ENCODE data around the gene OTOA.
"Not testable (repeated sequence)": the region's sequence is repeated elsewhere in the genome, so short reads cannot be mapped to it uniquely, and the experiment has no call there.

The OTOA gene

DNA sequence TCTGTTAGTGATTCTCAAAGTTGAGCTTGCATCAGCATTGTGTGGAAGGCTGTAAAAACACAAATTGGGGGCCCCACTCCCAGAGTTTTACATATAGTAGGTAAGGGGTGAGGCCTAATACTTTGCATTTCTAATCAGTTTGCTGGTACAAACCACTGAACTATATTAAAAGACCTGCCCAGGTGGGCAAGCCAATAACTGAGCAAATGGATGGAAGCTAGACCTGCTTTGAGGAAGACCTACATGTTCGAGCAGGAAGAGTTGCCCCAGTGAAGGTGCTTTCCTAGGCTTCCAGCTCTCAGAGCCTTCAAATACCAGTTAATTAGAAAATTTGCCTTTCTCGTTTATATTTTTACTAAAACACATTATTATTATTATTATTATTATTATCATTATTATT lies 56.8 kb downstream of the OTOA start:
- DNase-seq (ENCODE audit: low read depth in 2 of 2), result no peak

DNA sequence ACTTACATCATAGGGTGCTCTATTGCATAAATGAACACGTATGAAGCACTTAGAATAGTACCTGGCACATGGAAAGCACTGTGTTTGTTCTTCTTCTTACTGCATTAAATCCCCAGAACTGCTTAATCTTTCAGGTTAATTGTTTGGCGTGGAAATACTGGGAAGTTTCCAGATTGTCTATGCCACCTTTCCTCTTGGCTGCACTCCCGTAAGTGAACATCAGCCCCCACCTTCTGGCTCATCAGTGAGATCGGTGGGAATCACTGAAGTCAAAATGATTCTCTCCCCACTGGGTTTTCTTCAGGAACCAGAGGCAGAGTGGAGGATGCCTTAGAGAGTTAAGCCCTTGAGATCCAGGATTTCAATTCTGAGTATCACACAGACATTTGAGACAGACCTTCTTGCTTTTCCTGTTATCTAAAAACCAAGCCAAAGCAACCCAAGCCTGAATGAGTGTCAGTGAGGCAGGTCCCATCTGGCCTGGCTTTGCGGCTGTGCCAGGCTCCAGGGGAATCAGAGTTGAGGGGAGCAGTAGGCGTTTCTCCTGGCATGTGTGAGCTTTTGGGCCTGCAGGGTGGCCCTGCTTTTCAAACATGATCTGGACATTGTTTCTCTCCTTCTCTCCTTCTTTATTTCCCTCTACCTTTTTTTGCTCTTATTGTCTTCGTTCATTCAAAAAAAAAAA lies 59.1 kb downstream of the OTOA start:
- no peak for DNase-seq (ENCODE audit: low read depth in 2 of 2)

DNA sequence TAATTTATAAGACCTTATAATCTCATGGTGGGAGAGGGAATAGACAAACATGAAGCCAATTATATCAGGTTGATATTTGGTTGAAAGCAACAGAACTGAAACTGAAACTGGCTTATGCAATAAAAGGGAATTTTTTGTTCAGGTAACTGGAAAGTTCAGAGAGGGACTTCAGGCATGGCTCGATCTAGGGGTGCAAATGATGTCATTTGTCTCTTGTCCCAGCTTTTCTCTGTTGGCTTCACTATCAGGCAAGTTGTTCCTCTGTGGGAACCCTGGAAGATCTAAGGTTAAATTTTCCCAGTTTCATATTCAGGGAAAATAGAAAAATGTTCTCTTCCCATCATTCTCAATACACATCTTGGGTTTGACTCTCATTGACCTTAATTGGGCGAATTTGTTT lies 59.8 kb downstream of the OTOA start:
- no peak for DNase-seq (ENCODE audit: low read depth in 2 of 2)

DNA sequence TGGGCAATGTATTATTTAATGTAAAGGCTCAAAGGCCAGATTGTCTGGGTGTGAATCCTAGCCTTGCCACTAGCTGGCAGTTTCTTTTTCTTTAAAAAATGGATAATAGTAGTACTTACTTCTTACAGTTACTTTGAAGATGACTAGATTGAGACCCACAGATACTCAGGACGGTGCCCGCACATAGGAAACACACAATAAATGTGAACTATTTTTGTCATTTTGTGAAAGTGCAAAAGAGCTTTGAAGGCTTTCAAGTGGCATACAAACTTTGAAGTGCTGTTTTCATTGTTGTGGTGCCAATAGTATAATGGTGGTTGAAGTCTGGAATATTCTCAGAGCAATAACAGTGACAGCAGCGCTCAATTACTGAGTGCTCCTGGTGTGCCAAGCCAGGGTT lies 63.6 kb downstream of the OTOA start:
- no peak for DNase-seq (ENCODE audit: low read depth in 2 of 2)

DNA sequence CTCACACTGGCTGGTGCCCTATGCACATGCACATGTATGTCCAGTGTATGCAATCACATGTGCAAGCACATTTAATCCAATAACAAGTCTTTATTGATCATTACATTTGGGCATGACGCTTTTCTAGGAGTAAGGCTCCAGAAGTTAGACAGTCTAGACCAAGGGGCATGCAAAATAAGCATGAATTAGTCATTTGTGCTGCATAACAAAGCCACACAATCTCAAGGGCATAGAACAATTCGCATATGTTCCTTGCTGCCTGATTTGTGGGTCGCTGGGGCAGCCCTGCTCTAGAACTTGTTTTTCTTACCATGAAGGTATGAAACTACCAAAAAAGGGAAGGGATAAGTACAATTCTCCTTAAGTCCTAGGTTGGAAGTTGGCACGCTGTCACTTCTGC lies 67.5 kb downstream of the OTOA start:
- DNase-seq (ENCODE audit: low read depth in 2 of 2), result not testable (repeated sequence)

DNA sequence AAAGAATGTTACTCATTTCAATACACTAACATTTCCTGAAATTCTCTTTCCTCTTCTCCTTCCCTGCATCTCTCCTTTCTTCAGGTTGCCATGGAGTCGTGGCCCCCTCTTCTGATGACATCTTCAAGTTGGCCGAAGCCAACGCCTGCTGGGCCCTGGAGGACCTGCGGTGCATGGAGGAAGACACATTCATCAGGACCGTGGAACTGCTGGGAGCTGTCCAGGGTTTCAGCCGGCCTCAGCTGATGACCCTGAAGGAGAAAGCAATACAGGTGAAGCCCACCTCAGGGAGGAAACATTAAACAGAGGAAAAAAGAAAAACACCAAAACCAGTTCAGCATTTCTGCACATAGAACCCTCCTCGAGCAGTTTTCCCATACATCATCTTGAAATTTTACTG lies 76.9 kb downstream of the OTOA start:
- DNase-seq (ENCODE audit: low read depth in 2 of 2), result not testable (repeated sequence)

DNA sequence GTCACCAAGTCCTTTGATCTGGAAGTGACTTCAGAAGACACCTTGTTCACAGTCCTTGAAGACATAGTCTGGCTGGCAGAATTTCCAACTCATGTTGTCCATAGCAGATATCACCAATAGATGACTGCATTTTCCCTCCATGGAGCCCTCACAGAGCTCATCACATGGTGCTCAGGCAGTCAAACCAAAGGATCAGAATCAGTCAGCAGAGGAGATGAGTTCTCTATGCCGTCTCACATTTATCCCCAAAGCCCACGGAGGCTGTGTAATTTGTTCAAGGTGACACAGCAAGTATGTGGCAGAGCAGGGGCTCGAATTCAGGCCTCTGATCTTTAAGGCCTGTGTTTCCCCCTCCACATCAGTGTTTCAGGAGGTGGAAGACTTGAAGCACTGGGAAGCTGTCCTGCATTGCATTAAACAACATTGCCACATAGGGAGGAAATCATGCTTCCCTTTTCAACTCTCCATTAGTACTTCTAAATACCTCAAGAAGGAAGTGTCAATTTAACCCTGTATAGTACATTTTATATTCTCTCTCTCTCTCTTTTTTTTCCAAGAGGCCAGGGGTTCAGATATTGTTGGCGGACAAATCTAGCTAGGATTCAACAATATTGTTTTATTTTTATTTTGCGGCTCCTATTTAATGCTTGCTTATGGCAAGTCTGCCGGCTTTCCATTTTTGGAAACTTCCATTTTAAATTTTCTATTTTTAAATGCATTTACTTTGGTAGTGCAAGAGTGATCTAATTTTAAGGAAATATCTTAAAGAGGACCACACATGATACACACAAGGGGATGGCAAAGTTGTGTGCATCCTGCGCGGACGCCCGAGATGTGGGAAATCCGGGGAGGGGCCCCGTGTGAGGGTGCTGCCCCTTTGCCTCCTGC lies 92.7 kb downstream of the OTOA start:
- not testable (repeated sequence) for DNase-seq (ENCODE audit: low read depth in 2 of 2)

DNA sequence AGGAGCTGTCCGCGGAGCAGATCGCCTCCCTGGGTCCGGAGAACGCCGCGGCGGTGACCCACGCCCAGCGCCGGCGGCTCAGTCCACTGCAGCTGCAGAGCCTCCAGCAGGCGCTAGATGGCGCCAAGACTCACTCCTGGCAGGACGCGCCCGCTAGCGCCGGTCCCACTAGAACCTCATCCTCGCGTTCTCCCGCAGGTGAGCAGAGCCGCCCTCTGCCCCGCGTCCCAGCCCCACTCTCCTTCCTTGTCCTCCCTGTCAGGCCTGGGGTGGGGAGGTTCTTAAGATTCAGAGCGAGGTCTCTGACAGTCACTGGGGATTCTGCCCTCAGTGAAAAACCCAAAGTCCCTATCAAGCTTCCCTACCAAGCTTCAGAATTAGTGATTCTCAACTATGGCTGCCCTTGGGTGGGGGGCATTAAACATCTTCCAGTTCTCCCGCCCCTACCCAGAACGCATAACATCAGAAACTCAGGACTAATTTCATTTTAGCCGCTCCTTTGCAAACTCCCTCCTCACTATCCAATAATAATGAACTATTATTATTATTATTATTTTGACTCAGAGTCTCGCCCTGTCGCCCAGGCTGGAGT lies 93.4 kb downstream of the OTOA start:
- DNase-seq (ENCODE audit: low read depth in 2 of 2), result not testable (repeated sequence)

DNA sequence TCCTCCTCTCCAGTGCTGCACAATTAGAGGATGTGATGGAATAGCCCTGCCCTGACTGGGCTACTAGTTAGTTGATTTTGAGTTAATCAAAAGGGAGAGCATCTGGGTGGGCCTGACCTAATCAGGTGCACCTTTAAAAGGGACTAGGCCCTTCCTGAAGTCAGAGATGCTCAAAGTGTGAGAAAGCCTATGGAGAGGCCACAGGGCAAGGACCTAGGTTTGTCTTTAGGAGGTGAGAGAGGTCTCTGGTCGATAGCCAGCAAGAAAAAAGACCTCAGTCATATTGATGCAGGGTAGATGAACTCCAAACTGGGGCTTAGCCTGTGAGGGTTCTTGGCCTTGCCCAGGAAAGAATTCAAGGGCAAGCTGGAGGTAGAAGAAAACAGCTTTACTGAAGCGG lies 104.5 kb downstream of the OTOA start:
- not testable (repeated sequence) for DNase-seq (ENCODE audit: low read depth in 2 of 2)

DNA sequence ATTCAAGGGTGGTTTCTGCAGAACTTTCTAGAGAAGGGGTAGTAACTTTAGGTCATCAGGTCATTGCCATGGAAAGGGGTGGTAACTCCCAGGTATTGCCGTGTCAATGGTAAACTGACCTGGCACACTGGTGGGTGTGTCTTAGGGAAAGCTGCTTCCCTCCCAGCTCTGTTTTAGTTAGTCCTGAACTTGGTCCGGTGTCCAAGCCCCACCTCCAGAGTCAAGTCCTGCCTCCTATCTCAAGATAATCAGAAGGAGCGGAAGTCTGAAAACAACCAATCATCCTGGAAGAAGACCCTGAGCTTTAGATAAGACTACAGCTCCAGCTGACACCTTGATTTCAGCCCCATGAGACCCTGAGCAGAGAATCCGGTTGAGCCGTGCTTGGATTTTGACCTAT lies 105.0 kb downstream of the OTOA start:
- DNase-seq (ENCODE audit: low read depth in 2 of 2), result not testable (repeated sequence)

DNA sequence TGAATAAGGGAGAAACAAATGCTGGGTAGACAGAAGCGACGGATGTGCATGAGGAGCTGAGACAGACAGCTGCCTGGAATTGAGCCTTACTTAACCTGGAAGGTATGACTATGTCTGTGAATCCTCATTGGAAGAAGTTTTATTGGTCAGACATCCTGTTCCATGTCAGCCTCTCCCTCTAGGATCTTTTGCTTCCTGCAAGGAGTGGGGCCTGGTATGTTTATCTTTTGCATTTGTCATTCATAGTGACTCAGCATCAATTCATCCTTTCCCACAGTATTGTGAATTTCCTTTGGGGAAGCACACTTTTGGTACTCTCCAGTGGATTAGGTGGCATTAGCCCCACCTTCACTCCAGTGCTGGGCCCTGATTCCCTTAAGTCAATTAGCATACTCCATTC lies 105.5 kb downstream of the OTOA start:
- not testable (repeated sequence) for DNase-seq (ENCODE audit: low read depth in 2 of 2)

DNA sequence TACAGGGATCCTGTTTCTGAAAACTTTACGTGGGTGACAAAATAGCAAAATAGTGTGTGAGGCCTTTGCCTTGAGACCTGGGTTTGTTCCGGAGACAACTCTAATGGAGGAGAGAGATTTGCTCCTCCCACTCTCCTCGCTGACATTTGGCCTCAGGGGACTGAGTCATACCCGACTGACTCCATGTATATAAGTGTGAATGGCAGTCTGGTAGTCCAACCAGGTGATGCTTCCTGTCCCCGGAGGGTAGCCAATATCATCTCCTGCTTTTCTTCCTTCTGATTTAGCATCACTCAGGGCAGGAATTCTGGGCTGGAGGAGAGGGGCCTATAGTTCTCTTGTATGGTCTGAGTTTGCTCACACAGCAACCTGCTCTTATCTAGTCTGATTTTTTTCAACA lies 106.8 kb downstream of the OTOA start:
- not testable (repeated sequence) for DNase-seq (ENCODE audit: low read depth in 2 of 2)

DNA sequence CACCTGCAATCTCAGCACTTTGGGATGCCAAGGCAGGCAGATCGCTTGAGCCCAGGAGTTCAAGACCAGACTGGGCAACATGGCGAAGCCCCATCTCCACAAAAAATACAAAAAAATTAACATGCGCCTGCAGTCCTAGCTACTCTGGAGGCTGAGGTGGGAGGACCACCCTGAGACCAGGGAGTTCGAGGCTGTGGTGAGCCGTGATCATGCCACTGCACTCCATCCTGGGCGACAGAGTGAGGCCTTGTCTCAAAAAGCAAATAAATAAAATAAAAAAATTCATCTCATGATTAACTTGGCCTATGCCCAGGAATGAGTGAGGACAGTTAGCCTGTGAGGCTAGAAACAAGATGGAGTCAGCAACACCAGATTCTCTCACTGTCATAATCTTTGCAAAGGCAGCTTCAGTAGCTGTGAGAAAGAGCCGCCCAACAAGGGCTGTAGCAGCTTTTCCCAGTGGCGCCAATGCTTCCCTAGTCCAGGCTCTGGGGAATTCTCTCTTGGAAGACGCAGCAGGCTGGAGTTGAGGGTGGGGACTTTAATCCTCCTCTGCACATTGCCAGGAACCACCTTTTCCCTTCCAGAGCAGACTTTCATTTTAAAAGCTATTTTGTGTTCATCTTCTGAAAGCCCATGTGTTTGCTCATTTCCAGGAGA lies 108.9 kb downstream of the OTOA start:
- DNase-seq (ENCODE audit: low read depth in 2 of 2), result not testable (repeated sequence)

DNA sequence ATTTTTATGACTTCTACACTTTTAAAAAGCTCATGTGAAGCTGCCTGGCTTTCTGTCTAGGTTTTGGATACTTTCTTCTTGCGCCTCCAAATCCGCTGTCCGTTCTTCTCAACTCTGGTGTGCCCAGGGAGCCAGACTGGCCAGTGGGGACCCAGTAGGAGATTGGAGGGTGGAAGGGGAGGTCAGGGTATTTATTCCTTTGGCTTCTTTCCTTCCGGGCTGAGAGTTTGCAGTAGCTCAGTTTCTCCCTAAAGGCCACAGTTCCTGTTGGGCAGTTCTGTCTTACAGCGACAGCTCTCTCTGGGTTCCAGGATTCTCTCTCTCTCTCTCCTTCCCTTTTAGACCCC lies 109.4 kb downstream of the OTOA start:
- DNase-seq (ENCODE audit: low read depth in 2 of 2), result not testable (repeated sequence)

DNA sequence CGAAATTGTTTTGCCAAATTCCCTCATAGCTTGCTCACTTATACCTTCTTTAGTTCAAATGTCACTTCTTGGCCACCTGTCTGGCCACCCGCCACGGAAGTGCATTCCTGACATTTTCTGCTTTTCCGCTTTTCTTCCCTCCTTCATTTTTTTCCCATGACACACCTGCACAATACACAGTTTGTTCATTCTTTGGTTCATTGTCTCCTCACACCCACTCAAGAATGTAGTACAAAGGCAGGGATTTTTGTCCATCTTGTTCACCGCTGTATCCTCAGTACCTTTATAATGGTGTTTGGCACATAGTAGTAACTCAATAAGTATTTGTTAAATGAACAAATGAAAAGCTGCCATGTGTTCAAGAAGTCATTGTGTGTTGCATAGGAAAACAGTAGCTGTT lies 116.8 kb downstream of the OTOA start:
- not testable (repeated sequence) for DNase-seq (ENCODE audit: low read depth in 2 of 2)

DNA sequence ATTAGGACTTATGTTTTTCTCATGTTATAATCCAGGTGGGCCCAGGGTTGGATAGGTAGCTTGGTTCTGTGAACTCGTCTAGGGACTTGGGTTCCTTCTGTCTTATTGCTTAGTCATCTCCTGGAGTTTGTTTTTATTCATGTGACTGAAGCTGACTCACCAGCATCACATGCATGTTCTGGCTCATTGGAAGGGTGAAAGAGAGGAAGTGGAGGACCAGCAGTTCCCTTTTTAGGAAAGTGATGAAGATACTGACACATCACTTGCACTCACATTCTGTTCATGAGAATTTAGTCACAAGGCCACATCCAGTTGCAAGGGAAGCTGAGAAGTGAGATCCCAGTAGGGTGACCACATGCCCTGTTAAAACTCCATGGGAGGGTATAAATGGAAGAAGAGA lies 126.7 kb downstream of the OTOA start:
- not testable (repeated sequence) for DNase-seq (ENCODE audit: low read depth in 2 of 2)

DNA sequence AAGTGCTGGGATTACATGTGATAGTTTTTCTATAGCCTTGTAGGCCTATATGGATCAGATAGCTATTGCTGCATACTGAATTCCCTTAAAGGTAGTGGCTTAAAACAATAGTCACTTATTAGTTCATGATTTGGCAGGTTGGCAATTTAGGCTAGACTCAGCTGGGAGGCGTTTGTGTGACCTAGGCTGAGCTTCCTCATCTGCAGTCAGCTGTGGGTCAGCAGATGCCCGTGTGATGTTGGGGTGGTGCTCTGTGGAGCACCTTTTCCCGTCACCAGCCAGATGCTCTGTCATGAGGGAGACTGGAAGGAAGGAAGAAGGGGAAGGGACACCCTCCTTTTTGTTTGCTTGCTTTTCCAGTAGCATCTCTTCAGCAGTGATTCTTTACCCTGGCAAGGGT lies 129.5 kb downstream of the OTOA start:
- not testable (repeated sequence) for DNase-seq (ENCODE audit: low read depth in 2 of 2)

DNA sequence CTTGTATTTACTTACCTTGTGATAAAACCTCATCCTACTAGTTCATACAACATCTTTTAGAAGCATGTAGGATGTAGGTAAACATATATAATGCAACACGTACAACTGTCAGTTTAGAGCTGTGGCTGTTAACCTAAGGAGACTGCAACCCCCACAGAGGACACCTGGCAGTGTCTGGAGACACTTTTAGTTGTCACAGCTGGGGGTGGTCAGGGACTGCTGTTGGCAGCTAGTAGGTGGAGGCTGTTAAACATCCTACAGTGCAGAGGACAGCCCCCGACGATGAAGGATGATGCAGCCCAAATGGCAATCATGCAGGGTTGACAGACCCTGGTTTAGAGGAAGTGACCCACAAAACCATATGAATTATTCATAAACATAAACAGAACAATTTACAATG lies 134.8 kb downstream of the OTOA start:
- DNase-seq (ENCODE audit: low read depth in 2 of 2), result not testable (repeated sequence)

DNA sequence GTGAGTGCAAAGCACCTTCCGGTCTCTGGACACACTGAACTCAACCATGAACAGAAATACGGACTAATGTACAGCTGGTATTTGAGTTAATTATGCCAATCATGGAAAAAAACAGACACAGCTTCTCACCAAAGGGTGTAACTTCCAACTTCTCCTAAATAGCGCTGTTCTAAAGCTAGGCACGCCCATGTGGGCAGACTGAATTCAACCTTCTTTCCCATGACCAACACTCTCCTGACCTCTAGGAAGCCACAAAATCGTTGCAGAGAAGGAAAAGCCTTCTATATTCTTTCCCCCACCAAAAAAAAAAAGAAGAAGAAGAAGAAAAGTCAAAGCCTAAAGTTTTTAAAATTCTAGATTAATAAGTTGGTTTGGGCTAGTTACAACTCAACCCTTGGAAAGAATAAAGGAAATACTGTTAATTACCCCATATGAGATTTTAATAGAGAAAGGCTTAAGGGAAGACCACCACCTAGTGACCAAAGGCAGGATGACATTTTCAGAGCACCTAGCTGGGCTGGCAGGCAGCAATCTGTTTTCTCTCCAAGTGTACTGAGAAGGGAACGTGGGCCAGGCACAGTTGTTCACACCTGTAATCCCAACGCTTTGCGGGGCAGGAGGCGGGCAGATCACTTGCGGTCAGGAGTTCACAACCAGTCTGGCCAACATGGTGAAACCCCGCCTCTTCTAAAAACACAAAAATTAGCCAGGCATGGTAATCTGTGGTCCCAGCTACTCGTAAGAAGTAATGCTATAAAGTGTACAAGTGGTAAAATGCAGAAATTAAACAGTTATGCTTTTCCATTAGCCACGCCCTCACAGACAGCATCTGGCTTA lies 138.0 kb downstream of the OTOA start:
- not testable (repeated sequence) for DNase-seq (ENCODE audit: low read depth in 2 of 2)

DNA sequence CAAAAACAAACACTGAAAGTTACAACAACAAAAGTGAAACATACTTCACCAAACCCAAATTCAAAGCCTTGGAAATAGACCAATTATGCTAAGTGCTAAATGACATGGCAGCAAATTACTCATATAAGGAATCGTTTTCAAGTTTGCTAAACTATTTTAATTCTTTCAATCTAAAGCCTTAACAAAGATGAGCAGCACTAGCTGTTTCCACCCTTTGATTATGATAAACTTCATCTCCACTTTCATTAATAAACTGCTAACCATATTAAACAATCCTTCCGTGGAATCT lies 138.6 kb downstream of the OTOA start:
- DNase-seq (ENCODE audit: low read depth in 2 of 2), result not testable (repeated sequence)
